NCI-H2196 (cell line): ENCODE data around the gene NCKAP5.
"Not testable (repeated sequence)": the region's sequence is repeated elsewhere in the genome, so short reads cannot be mapped to it uniquely, and the experiment has no call there.

Source experiments
- DNase-seq: peaks from one replicate; lab custom pipeline; 2025; ENCODE audit not compliant: unreplicated experiment; lab: John Stamatoyannopoulos, UW

The NCKAP5 gene

GRCh38 chr2:133475610-133476009 lies 92.7 kb downstream of the NCKAP5 start:
- no peak for DNase-seq

- not testable (repeated sequence) for DNase-seq
Measured at GRCh38 chr2:133470446-133470845, 97.8 kb downstream of the NCKAP5 start.

- no peak for DNase-seq
Measured at GRCh38 chr2:133462811-133463210, 105.5 kb downstream of the NCKAP5 start.

- DNase-seq = no peak
Measured at GRCh38 chr2:133461484-133461883, 106.8 kb downstream of the NCKAP5 start.

- DNase-seq = no peak
Measured at GRCh38 chr2:133459590-133459989, 108.7 kb downstream of the NCKAP5 start.

- no peak for DNase-seq
Measured at GRCh38 chr2:133458280-133458679, 110.0 kb downstream of the NCKAP5 start.

- DNase-seq = no peak
Measured at GRCh38 chr2:133457861-133458260, 110.4 kb downstream of the NCKAP5 start.

GRCh38 chr2:133456971-133457370 lies 111.3 kb downstream of the NCKAP5 start:
- DNase-seq = no peak

GRCh38 chr2:133456156-133456555 lies 112.1 kb downstream of the NCKAP5 start:
- no peak for DNase-seq

GRCh38 chr2:133453032-133453431 lies 115.2 kb downstream of the NCKAP5 start:
- no peak for DNase-seq

- DNase-seq = no peak
Measured at GRCh38 chr2:133452583-133452982, 115.7 kb downstream of the NCKAP5 start.

GRCh38 chr2:133452146-133452545 lies 116.1 kb downstream of the NCKAP5 start:
- no peak for DNase-seq

- no peak for DNase-seq
Measured at GRCh38 chr2:133448195-133448594, 120.1 kb downstream of the NCKAP5 start.

GRCh38 chr2:133447303-133447702 lies 121.0 kb downstream of the NCKAP5 start:
- no peak for DNase-seq

GRCh38 chr2:133444465-133444864 lies 123.8 kb downstream of the NCKAP5 start:
- DNase-seq = no peak

- no peak for DNase-seq
Measured at GRCh38 chr2:133442393-133442792, 125.9 kb downstream of the NCKAP5 start.

- DNase-seq = no peak
Measured at GRCh38 chr2:133439565-133439920, 128.7 kb downstream of the NCKAP5 start.

- no peak for DNase-seq
Measured at GRCh38 chr2:133438848-133439564, 129.3 kb downstream of the NCKAP5 start.

- no peak for DNase-seq
Measured at GRCh38 chr2:133438026-133438425, 130.2 kb downstream of the NCKAP5 start.

- DNase-seq = no peak
Measured at GRCh38 chr2:133437492-133437891, 130.8 kb downstream of the NCKAP5 start.

- no peak for DNase-seq
Measured at GRCh38 chr2:133434959-133435668, 133.1 kb downstream of the NCKAP5 start.
